ENCODE measurements around the gene PRPF19. TPM values are rescaled to one million over a fixed set of nuclear protein-coding genes. Genes with fewer than 3 reads are reported as not detected.

Gene PRPF19
- polyA plus RNA-seq, 2 of the 4 experiments (the other 2 are of a cell fraction) = 41.1 to 177 TPM

- 0 out of 2 replicates have a peak, but pooled peaks have one; percentile 8 for TF ChIP-seq USF2 (IDR thresholded peaks at IDR 0.05)
- TF ChIP-seq MAX (IDR thresholded peaks at IDR 0.05) = peak; percentile 98
- TF ChIP-seq EP300 (IDR thresholded peaks at IDR 0.05) = no peak
- no peak for TF ChIP-seq FOSL2 (IDR thresholded peaks at IDR 0.05)
- TF ChIP-seq FOSL2 (CRISPR knock-in tag; IDR thresholded peaks at IDR 0.05) = no peak
- TF ChIP-seq PHF8 (IDR thresholded peaks at IDR 0.05; ENCODE audit: borderline replicate concordance, low read depth) = peak; percentile 73; the same call in 1 of the 2 replicates
- TF ChIP-seq HES2 (IDR thresholded peaks at IDR 0.05) = no peak
- 0 out of 2 replicates have a peak, but pooled peaks have one; percentile 51 for TF ChIP-seq MYC (IDR thresholded peaks at IDR 0.05; ENCODE audit: borderline replicate concordance, low read length)
- TF ChIP-seq SREBF2 (IDR thresholded peaks at IDR 0.05) = no peak
- TF ChIP-seq JUNB (IDR thresholded peaks at IDR 0.05) = no peak
- TF ChIP-seq NR3C1 (IDR thresholded peaks at IDR 0.05) = no peak
- no peak for TF ChIP-seq REST (IDR thresholded peaks at IDR 0.05)
- TF ChIP-seq ZFP36 (IDR thresholded peaks at IDR 0.05; ENCODE audit: borderline replicate concordance, partially characterized antibody) = no peak
- peak; percentile 71 for TF ChIP-seq POLR2A (IDR thresholded peaks at IDR 0.05; ENCODE audit: low read length)
- TF ChIP-seq CBX8 (IDR thresholded peaks at IDR 0.05) = no peak
- no peak for TF ChIP-seq CBX2 (IDR thresholded peaks at IDR 0.05; ENCODE audit: borderline replicate concordance, low read depth)
- no peak for TF ChIP-seq RARB (CRISPR knock-in tag; IDR thresholded peaks at IDR 0.05)
- no peak for TF ChIP-seq GATA3 (IDR thresholded peaks at IDR 0.05; ENCODE audit: borderline replicate concordance)
- peak; percentile 47; the same call in 1 of the 2 replicates for TF ChIP-seq HOXB5 (CRISPR knock-in tag; IDR thresholded peaks at IDR 0.05)
- no peak for TF ChIP-seq FOSB (CRISPR knock-in tag; IDR thresholded peaks at IDR 0.05)
- TF ChIP-seq KDM5A (IDR thresholded peaks at IDR 0.05) = no peak
- TF ChIP-seq ELK1 (IDR thresholded peaks at IDR 0.05; ENCODE audit: low read depth, low read length) = no peak
- no peak for TF ChIP-seq HEYL (CRISPR knock-in tag; IDR thresholded peaks at IDR 0.05)
- peak in 1 of 2 experiments; percentile 28; a peak in 2 of 5 replicates for TF ChIP-seq JUN (IDR thresholded peaks at IDR 0.05)
- no peak for TF ChIP-seq HOXA7 (CRISPR knock-in tag; IDR thresholded peaks at IDR 0.05)
- TF ChIP-seq NFE2L2 (conservative IDR thresholded peaks at IDR 0.05; ENCODE audit: low read length) = no peak
- TF ChIP-seq EHF (CRISPR knock-in tag; IDR thresholded peaks at IDR 0.05) = no peak
- TF ChIP-seq CHD2 (IDR thresholded peaks at IDR 0.05; ENCODE audit: low read length, partially characterized antibody) = no peak
- no peak for TF ChIP-seq CTCF (IDR thresholded peaks at IDR 0.05)
- TF ChIP-seq EHMT2 (IDR thresholded peaks at IDR 0.05; ENCODE audit: low read depth) = no peak
- TF ChIP-seq BHLHE40 (IDR thresholded peaks at IDR 0.05; ENCODE audit: low read depth, low read length) = peak; percentile 39; the same call in 1 of the 2 replicates
- no peak for TF ChIP-seq NPAS2 (CRISPR knock-in tag; IDR thresholded peaks at IDR 0.05; ENCODE audit: borderline replicate concordance)
- no peak for TF ChIP-seq ZC3H11A (IDR thresholded peaks at IDR 0.05)
- no peak for TF ChIP-seq ESRRA (IDR thresholded peaks at IDR 0.05; ENCODE audit: borderline replicate concordance, low read length)
- no peak for TF ChIP-seq KDM1A (IDR thresholded peaks at IDR 0.05; ENCODE audit: low read depth)
These were observed 7.6 kb upstream of the PRPF19 start, which contains the start of gene TMEM109 (continued) for GRCh38 chr11:60913793-60914632.

Data from A549 (cell line).